T-cell (primary cell): ENCODE results near the gene MPIG6B. TPM values are rescaled to one million over a fixed set of nuclear protein-coding genes. Genes with fewer than 3 reads are reported as not detected.

Experiments
- ATAC-seq, 4 experiments: fragments of 200-7000 bp in 3 of 4; fragments of 150-1000 bp in 1 of 4; cut with Tn5 transposase; replicated peaks in 1 of 4; 1 replicate in 3 of 4; 2 replicates in 1 of 4; pipeline ENCODE4 v1.10.0; 2021; ENCODE audit warnings: moderate library complexity in 3 of 4, mild to moderate bottlenecking in 2 of 4, moderate number of reproducible peaks in 1 of 4
- CTCF ChIA-PET, 2 donors: fragments of 300-600 bp; sonication (Branson Sonifier 250); formaldehyde crosslinking; loops; one replicate each; lab custom pipeline; 2022; ENCODE audit warnings: antibody characterized with exemption in 2 of 2; lab: Charles Lee
- POLR2A ChIA-PET, 2 donors: fragments of 300-600 bp; sonication (Branson Sonifier 250); formaldehyde crosslinking; loops; one replicate each; lab custom pipeline; 2022; ENCODE audit warnings: antibody characterized with exemption in 2 of 2; lab: Charles Lee
- DNase-seq, 35 experiments: peaks; one replicate each; pipeline versions ENCODE4 v3.0.0 to v3.0.0-alpha.2; 2013 to 2023
- H3K27ac ChIP-seq: one replicate; pipeline ENCODE4 v1.5.1; 2013; ENCODE audit warnings: low read length
- H3K27me3 ChIP-seq, 2 experiments: replicated peaks in 1 of 2; 1 replicate in 1 of 2; 2 replicates in 1 of 2; pipeline versions ENCODE4 v1.6.1 to v1.7.0; 2013; ENCODE audit warnings: low read length in 1 of 2, mixed read lengths in 1 of 2; ENCODE audit not compliant: control insufficient read depth in 2 of 2, insufficient read depth in 2 of 2; ENCODE audit errors: extremely low read depth in 1 of 2
- H3K36me3 ChIP-seq, 2 donors: 1 replicate in 1 of 2; 2 replicates in 1 of 2; pipeline versions ENCODE4 v1.6.1 to v1.7.0; 2013; ENCODE audit warnings: low read length in 1 of 2; ENCODE audit not compliant: control insufficient read depth in 2 of 2, insufficient read depth in 1 of 2; ENCODE audit errors: extremely low read depth in 1 of 2
- H3K4me1 ChIP-seq, 2 experiments: 1 replicate in 1 of 2; 2 replicates in 1 of 2; pipeline versions ENCODE4 v1.6.1 to v1.7.0; 2013; ENCODE audit warnings: low read length in 2 of 2, mixed read lengths in 1 of 2; ENCODE audit not compliant: insufficient read depth in 2 of 2, control insufficient read depth in 1 of 2; ENCODE audit errors: extremely low read depth in 1 of 2
- H3K4me3 ChIP-seq, 2 donors: 1 replicate in 1 of 2; 2 replicates in 1 of 2; pipeline versions ENCODE4 v1.5.1 to v1.7.0; 2013; ENCODE audit warnings: mild to moderate bottlenecking in 2 of 2, low read length in 1 of 2, moderate library complexity in 1 of 2; ENCODE audit not compliant: control insufficient read depth in 1 of 2; ENCODE audit errors: extremely low read depth in 1 of 2
- H3K9me3 ChIP-seq: 2 replicates; pipeline ENCODE4 v1.7.0; 2013
- H3K27ac Mint-ChIP-seq, 2 donors: one replicate each; pipeline ENCODE4 v1.8.0; 2020 to 2021; ENCODE audit warnings: mild to moderate bottlenecking in 2 of 2, mixed read lengths in 2 of 2
- H3K27me3 Mint-ChIP-seq, 2 donors: one replicate each; pipeline ENCODE4 v1.8.0; 2021 to 2022; ENCODE audit warnings: mixed read lengths in 2 of 2
- H3K36me3 Mint-ChIP-seq: one replicate; pipeline ENCODE4 v1.8.0; 2021; ENCODE audit warnings: mixed read lengths
- H3K4me1 Mint-ChIP-seq, 3 donors: one replicate each; pipeline ENCODE4 v1.8.0; 2020 to 2022; ENCODE audit warnings: mixed read lengths in 3 of 3, mild to moderate bottlenecking in 1 of 3
- H3K4me3 Mint-ChIP-seq, 3 donors: one replicate each; pipeline ENCODE4 v1.8.0; 2020 to 2022; ENCODE audit warnings: mild to moderate bottlenecking in 3 of 3, mixed read lengths in 3 of 3, moderate library complexity in 3 of 3
- H3K9me3 Mint-ChIP-seq, 3 donors: one replicate each; pipeline ENCODE4 v1.8.0; 2020 to 2022; ENCODE audit warnings: mixed read lengths in 3 of 3
- WGBS: methylation state at CpG from one replicate; pipeline ENCODE4 v1.1.5; 2013; ENCODE audit warnings: missing lambda C conversion rate; ENCODE audit not compliant: insufficient coverage; 5-methylcytosine and 5-hydroxymethylcytosine counted together
- total RNA-seq, 35 experiments: library from RNA in 6 of 35; stranded (reverse) in 6 of 35; fragments of 120-200 nt in 1 of 35; gene quantifications; one replicate each; pipeline versions ENCODE4 v1.2.1 to v1.2.4 and lab custom pipeline; 2013 to 2026

Gene MPIG6B
- total RNA-seq, 5 donors from 2014 or later (not counting 1 experiment from before 2014, with no cell fraction given) = 0.26 to 2.6 (median 0.30) TPM

DNA sequence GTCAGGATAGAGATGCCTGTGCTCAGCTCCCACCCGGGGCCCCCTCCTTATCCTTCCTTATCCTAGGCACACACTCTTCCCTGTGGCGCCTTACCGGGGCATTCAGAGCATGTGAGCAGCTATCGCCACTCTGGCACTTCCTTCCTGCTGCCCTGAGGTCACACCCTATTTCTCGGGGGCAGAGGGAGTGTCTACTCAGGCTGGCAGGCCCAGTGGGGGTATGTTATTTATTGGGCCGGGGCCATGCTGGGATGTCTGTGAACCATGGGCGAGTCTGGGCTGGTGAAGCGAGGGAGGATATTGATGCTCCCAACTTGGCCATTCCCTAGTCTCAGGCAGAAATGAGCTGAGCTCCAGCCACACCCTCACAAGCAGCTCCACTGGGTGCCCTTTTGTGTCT lies 11.9 kb upstream of the MPIG6B start:
- no peak overlapping the region for H3K4me3 ChIP-seq
- H3K4me3 Mint-ChIP-seq = no peak overlapping the region
- no peaks in the 10 kb centered on the region for H3K36me3 ChIP-seq
- DNase-seq (no peak), ATAC-seq (peak in 1 of 4 experiments; percentile 42)
- peaks cover 12 to 18% of the 10 kb centered on the region in 2 experiments for H3K4me1 ChIP-seq
- H3K9me3 Mint-ChIP-seq = no peaks in the 10 kb centered on the region
- H3K27ac Mint-ChIP-seq = peak overlapping the region in 1 of 2 donors; percentile 44
- CTCF ChIA-PET = no interaction called here
- H3K27me3 Mint-ChIP-seq = no peaks in the 10 kb centered on the region
- H3K9me3 ChIP-seq = no peaks in the 10 kb centered on the region
- WGBS = 5% methylated on average over 4 of the region's 8 CpGs
- no peak overlapping the region for H3K27ac ChIP-seq
- POLR2A ChIA-PET = no interaction called here
- peaks cover 17 to 25% (median 24%) of the 10 kb centered on the region in 3 donors for H3K4me1 Mint-ChIP-seq
- H3K27me3 ChIP-seq = peaks cover 0 to 26% of the 10 kb centered on the region in 2 experiments
- H3K36me3 Mint-ChIP-seq = no peaks in the 10 kb centered on the region

DNA sequence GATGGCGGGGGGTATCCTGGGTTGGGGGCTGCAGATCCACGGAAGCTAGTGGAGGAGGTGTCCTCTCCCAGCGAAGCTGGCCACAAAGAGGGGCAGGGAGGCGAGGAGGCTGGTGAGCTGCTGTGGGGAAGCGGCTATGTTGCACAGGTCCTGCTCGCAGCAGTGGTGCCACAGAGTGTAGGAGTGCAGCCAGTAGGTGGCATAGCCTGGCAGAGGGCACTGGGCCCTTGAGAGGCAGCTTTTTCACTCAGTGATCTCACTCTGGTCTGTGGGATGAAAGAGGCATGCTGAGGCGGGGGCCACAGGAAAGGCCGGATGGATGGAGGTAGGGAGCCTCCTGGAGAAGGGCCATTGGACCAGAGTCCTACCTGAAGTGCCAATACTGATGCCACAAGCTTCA lies 10.9 kb upstream of the MPIG6B start:
- peak in 3 of 4 experiments; percentile 51 to 64 (median 63) for ATAC-seq
- Histone ChIP-seq H3K27me3 (peaks cover 0 to 25% of the 10 kb centered on the region in 2 experiments), H3K27ac (no peak overlapping the region), H3K9me3 (no peaks in the 10 kb centered on the region), H3K4me1 (peaks cover 12 to 18% of the 10 kb centered on the region in 2 experiments), H3K4me3 (no peak overlapping the region), H3K36me3 (no peaks in the 10 kb centered on the region)
- peaks cover 17 to 25% (median 24%) of the 10 kb centered on the region in 3 donors for H3K4me1 Mint-ChIP-seq
- POLR2A ChIA-PET = interaction anchor here in 1 of 2 donors (0.7 kb wide), 1 partner anchor 63 kb away, joined by 3 read pairs; no protein-coding TSS in a partner anchor
- peak in 4 of 35 experiments; percentile 22 to 36 (median 24) for DNase-seq
- 72% methylated on average over 7 of the region's 8 CpGs for WGBS
- CTCF ChIA-PET = no interaction called here
- H3K4me3 Mint-ChIP-seq = no peak overlapping the region
- H3K27ac Mint-ChIP-seq = no peak overlapping the region
- H3K9me3 Mint-ChIP-seq = no peaks in the 10 kb centered on the region
- H3K27me3 Mint-ChIP-seq = no peaks in the 10 kb centered on the region
- H3K36me3 Mint-ChIP-seq = no peaks in the 10 kb centered on the region

DNA sequence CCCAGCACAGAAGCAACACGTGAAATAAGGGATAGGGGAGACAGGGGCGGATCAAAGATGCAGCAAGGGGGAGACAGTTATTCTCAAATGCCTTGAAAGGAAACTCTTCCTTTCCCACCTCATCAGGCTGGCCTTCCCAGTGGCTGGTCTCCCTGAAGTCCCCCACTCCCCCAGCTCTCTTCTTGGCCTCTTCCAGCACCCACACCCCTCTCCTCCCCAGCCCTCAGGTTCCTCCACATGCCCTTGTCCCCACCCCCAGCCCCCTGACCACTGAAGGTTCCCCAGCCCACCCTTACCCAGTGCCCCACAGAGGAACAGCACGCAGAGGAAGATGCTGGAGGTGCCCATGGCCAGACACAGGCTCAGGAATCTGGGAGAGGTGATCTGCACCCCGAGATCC lies 9.7 kb upstream of the MPIG6B start:
- no peak overlapping the region for H3K4me3 ChIP-seq
- Mint-ChIP-seq H3K9me3 (no peaks in the 10 kb centered on the region), H3K27ac (no peak overlapping the region), H3K36me3 (no peaks in the 10 kb centered on the region), H3K4me1 (peaks cover 17 to 25% (median 24%) of the 10 kb centered on the region in 3 donors), H3K4me3 (no peak overlapping the region), H3K27me3 (no peaks in the 10 kb centered on the region)
- H3K27ac ChIP-seq = no peak overlapping the region
- ATAC-seq (no peak), DNase-seq (no peak)
- no peaks in the 10 kb centered on the region for H3K36me3 ChIP-seq
- H3K27me3 ChIP-seq = peaks cover 0 to 20% of the 10 kb centered on the region in 2 experiments
- H3K4me1 ChIP-seq = peaks cover 12 to 18% of the 10 kb centered on the region in 2 experiments
- WGBS = no CpG with 5 or more reads among the region's 4 CpGs
- ChIA-PET CTCF (no interaction called here), POLR2A (no interaction called here)
- H3K9me3 ChIP-seq = no peaks in the 10 kb centered on the region

DNA sequence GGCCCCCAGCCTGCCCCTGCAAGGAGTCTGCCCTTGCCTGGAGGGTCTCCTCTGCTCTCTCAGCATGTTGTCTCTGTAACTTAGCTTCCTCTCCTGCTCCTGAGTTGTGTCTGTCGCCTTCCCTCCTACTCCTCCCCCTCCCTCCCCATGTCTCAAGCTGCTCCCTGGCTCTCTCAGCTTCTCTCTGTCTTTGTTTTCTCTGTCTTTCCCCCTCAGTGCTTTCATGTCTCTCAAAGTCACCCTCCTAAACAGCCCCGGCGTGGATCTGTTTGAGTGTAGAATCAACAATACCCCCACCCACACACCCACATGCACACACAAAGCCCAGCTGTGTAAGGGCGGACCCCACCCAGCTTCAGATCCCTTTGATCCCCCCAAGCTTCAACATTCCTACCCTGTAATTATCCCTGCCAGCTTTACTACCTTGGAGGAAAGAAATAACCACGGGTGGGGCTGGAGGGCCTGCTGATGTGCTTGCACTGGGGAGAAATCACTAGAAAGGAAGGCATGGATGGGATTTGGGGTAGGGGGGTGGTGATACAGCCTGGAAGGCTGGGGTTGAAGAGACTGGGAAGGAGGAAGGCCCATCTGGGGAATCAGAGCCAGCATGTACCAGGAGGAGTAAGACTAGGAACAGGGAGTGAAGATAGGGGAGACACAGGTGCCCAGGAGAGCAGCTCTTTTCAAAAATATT lies 9.0 kb upstream of the MPIG6B start:
- H3K4me1 Mint-ChIP-seq = peaks cover 17 to 25% (median 24%) of the 10 kb centered on the region in 3 donors
- WGBS = 57% methylated on average over 3 of the region's 5 CpGs
- no peak overlapping the region for H3K4me3 Mint-ChIP-seq
- Histone ChIP-seq H3K4me1 (peaks cover 12 to 18% of the 10 kb centered on the region in 2 experiments), H3K27me3 (peaks cover 0 to 19% of the 10 kb centered on the region in 2 experiments), H3K36me3 (no peaks in the 10 kb centered on the region), H3K27ac (no peak overlapping the region), H3K4me3 (no peak overlapping the region), H3K9me3 (no peaks in the 10 kb centered on the region)
- no peaks in the 10 kb centered on the region for H3K36me3 Mint-ChIP-seq
- no peak overlapping the region for H3K27ac Mint-ChIP-seq
- ATAC-seq = peak in 1 of 4 experiments; percentile 18
- CTCF ChIA-PET = interaction anchor here in 1 of 2 donors (0.6 kb wide), 1 partner anchor 977 kb away, joined by 3 read pairs; no protein-coding TSS in a partner anchor
- no peaks in the 10 kb centered on the region for H3K27me3 Mint-ChIP-seq
- no peaks in the 10 kb centered on the region for H3K9me3 Mint-ChIP-seq
- no peak for DNase-seq
- POLR2A ChIA-PET = interaction anchor here in 1 of 2 donors (0.6 kb wide), 1 partner anchor 14 kb away, joined by 3 read pairs; no protein-coding TSS in a partner anchor

DNA sequence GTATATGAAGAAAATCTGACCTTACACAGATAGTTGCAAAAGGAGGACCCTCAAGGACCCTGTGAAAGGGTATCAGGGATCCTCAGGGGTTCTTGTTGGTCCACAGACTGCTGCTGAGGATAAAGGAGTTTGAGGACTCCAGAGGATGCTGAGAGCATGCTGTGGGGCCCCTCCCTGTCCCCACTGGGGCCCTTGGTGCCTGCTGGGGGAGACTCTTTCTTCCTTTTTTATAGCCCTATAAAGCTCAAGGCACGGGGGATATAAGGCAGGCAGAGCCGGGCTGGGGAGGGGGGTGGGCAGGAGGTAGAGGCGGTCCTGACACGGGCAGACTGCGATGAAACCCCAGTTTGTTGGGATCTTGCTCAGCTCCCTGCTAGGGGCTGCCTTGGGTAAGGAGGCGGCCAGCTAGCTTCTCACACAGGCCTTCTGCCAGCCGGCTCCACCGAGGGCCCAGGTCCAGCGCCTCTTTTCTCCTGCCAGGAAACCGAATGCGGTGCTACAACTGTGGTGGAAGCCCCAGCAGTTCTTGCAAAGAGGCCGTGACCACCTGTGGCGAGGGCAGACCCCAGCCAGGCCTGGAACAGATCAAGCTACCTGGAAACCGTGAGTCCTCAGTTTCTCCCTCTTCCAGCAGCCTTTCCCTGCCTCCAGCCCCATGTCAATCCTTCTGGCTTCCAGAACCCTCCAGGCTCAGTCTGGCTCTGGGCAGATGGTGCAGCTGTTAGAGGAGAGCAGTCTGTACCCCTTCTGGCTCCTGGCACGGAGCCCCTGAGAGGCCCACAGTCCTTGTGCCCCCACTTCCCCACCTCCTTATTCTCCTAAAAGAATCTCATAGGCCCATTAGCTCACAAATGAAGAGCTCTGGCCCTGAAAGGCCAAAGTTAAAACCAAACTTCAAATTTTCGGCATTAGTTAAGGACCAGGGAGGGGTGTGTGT lies 7.9 kb upstream of the MPIG6B start, which contains the start of gene LY6G6D:
TSS of gene LY6G6D (plus strand) at position 327 of the 937 bp plus-strand sequence. CDS start at position 335, 8 bp downstream.
- DNase-seq (no peak), ATAC-seq (no peak)
- H3K4me1 ChIP-seq = peaks cover 12 to 18% of the 10 kb centered on the region in 2 experiments
- H3K27ac ChIP-seq = no peak within 1 kb of the TSS
- H3K9me3 ChIP-seq = no peaks in the 10 kb centered on the region
- peaks cover 17 to 25% (median 24%) of the 10 kb centered on the region in 3 donors for H3K4me1 Mint-ChIP-seq
- H3K27me3 ChIP-seq = peaks cover 0 to 11% of the 10 kb centered on the region in 2 experiments
- H3K36me3 ChIP-seq = no peaks in the 10 kb centered on the region
- no peaks in the 10 kb centered on the region for H3K36me3 Mint-ChIP-seq
- no peak within 1 kb of the TSS for H3K27ac Mint-ChIP-seq
- ChIA-PET CTCF (interaction anchor here (0.5 to 0.6 kb wide), 3 partner anchors 99 to 333 kb away, joined by 3 to 7 read pairs (median 4); no protein-coding TSS in a partner anchor), POLR2A (interaction anchor here in 1 of 2 donors (0.6 kb wide), 2 partner anchors 15 to 90 kb away, joined by 5 to 6 read pairs; no protein-coding TSS in a partner anchor)
- no peaks in the 10 kb centered on the region for H3K9me3 Mint-ChIP-seq
- no peaks in the 10 kb centered on the region for H3K27me3 Mint-ChIP-seq
- H3K4me3 ChIP-seq = no peak within 1 kb of the TSS
- H3K4me3 Mint-ChIP-seq = no peak within 1 kb of the TSS
- WGBS = 91% methylated on average over 10 of the region's 16 CpGs
